Urothelium cell line (cell line): ENCODE results near the gene DLEC1.
"Not testable (repeated sequence)": the region's sequence is repeated elsewhere in the genome, so short reads cannot be mapped to it uniquely, and the experiment has no call there.

Source experiments
- DNase-seq: peaks from one replicate; pipeline ENCODE4 v3.0.0; 2011; ENCODE audit warnings: low spot score, mixed read lengths
- FAIRE-seq: peaks from 2 replicates; lab custom pipeline; 2011; peaks lifted over from hg19 to GRCh38; lab: Jason Lieb, UNC

Gene DLEC1

DNA sequence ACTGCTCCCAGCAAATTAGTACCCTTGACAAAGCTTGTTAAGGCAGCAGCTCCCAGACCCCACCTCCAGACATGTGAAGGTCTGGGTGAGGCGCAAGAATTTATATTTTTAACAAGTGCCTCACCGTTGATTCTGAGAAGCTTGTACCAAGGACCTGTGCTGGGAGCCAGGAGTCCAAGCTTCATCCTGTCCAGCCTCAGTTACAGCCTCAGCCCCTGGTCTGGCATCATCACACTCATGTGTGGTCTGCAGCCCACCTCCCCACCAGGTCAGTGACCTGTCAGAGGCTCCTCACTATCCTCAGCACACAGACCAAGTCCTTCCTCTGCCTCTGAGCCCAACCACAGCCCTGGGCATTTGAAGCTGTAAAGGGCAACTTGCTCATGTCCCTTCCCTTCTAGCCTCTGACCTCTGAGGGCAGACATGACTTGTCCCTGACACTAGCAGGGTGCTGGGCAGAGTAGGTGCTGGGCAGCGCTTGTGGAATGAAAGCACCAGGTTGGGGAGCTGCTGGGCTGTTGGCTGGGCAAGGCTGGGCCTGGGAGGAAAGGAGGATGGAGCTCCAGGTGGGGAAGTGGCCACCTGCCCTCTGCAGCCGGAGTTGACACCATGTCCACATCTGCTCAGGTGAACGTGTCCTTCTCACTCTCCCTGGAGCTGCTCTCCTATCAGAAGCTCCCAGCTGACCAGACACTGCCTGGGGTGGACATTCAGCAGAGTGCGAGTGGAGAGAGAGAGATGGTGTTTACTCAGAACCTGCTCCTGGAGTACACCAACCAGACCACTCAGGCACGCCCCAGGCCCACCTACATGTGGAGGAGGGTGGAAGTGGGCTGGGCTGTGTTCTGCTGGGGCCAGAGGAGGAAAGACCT lies 81.0 kb downstream of the DLEC1 start:
- no peak for DNase-seq
- no peak for FAIRE-seq

DNA sequence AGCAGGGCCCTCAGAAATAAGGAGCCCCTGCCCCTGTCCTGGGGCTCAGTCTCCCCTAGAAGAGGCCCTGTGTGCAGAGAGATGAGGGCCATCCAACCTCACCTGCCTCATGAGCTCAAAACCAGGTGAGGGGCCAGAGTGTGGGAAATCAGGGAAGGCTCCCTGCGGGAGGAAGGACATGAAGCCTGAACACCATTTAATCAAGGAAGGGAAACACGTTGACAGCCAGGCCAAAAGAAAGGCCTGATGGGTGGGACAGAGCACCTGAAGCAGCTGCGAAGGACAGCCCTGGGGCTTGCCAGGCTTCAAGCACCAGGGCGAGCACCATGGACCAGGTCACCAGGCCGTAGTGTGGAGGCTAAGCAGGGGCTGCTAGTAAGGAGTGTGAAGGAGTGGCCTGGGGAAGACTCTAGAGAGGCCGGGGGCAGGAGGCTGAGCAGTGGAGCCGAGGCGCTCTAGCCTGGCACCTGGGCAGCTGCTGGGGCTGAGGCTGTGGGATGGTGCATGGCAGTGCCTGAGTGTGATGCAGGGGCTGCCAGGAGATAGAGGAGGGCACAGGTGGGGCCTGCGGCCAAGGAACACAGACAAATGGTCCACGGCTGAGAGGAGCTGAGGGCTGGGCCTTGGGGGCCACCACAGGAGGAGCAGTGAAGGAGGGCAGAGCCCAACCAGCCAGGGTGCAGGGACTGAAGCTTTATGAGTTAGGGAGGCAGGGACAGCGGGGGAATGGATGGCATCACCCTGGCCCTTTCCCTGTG lies 81.9 kb downstream of the DLEC1 start:
- no peak for DNase-seq
- FAIRE-seq = no peak

DNA sequence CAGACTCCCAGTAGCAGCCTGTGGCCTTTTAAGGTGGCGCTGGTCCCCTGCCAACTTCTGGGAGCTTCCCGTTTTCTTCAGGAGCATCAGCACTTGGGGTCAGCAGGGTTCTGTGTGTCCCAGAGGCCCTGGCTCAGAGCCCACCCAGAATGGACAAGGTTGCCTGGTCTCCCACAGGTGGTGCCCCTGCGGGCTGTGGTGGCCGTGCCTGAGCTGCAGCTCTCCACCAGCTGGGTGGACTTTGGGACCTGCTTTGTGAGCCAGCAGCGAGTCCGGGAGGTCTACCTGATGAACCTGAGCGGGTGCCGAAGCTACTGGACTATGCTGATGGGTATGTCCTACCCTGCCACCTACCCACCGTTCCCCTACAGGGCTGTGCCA lies 82.4 kb downstream of the DLEC1 start:
- no peak for FAIRE-seq

GRCh38 chr3:38121832-38122461 lies 82.9 kb downstream of the DLEC1 start:
- FAIRE-seq (no peak), DNase-seq (no peak)

More for the DNA sequence above, 82.4 kb downstream of the DLEC1 start:
- DNase-seq = no peak

DNA sequence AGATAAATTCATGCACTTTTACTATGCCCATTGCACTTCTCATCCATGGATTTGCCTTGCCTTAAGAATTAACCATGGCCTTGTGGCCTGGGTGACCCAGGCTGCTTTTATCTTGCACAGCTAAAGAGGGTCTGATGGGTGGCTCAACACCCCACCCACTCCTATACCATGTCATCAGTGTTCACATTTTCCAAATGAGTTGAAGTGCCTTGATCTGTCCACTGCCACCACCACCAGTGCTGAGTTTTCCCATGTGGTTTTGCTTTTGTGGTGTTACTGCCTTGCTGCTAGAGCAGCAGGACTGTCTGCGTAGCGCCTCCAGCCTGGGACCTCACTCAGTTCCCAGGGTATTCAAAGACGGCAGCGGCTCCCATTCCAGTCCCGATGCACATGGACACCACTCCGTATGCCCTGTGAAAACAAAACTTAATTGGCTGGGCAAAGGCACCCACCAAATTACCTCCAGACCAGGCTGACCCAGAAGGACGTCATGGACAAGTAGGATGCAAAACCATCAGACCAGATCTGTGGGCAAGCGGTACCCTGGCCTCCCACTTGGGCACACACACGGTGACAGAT lies 83.8 kb downstream of the DLEC1 start:
- FAIRE-seq = no peak
- DNase-seq = no peak

DNA sequence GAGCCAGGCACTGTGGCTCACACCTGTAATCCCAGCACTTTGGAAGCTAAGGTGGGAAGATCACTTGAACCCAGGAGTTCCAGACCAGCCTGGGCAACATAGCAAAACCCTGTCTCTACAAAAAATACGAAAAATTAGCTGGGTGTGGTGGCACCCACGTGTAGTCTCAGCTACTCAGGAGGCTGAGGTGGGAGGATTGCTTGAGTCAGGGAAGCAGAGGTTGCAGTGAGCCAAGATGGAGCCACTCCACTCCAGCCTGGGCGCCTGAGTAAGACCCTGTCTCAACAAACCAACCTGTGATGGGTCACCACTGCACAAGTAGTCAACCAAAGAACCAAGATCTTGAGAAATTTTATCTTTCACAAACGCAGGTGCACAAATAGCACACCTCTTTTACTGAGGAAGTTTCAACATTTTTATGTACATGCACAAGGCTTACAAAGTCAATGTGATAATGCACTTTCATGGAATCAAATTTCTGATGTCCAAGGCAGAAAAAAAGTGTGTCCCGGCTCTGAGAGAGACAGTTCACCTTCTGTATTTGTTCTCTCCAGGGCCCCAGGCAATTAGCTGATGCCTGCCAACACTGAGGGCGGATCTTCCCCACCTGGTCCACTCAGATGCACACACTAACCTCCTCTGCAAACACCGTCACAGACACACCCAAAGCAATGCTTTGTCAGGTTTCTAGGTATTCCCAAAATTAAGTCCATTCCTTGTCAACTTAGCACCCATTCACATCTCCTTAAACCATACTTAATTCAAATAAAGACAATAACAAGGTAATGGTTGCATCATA lies 85.5 kb downstream of the DLEC1 start:
- FAIRE-seq (no peak), DNase-seq (no peak)

- FAIRE-seq (no peak), DNase-seq (no peak)
Observed at GRCh38 chr3:38125305-38126120, 86.5 kb downstream of the DLEC1 start.

DNA sequence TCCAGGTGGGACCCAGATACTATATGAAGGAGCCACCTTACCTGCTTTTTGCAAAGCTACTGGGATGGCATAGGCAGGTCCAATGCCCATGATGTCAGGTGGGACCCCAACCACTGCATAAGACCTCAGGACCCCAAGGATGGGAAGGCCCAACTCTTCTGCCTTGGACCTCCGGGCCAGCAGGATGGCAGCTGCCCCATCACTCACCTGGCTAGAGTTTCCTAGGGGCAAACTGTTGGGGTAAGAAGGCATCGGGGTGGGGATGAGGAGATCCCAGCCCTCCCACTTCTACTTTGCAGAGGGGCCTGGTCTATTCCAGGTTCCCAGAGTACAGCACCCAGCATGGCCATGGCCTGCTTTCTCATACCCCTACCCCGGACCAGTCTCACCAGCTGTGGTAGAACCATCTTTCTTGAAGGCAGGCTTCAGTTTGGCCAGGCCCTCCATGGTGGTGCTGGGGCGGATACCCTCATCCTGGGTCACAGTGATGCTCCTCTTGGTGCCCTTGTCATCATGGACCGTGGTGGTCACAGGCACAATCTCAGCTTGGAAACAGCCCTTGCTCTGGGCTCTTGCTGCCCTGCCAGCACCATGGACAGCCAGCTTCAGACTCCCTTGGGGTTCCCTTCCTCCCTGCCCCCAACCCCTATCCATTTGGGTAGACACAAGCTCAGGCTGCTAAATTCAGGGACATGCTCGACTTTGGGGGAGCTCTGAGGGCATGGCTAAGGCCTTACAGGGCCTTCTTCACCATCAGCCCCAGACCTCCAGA lies 87.3 kb downstream of the DLEC1 start:
- FAIRE-seq (no peak), DNase-seq (no peak)

- FAIRE-seq = no peak
- no peak for DNase-seq
Observed at GRCh38 chr3:38127611-38128302, 88.7 kb downstream of the DLEC1 start.

- DNase-seq (no peak), FAIRE-seq (no peak)
Observed at GRCh38 chr3:38128303-38128655, 89.3 kb downstream of the DLEC1 start.

- no peak for DNase-seq
- FAIRE-seq = no peak
Observed at GRCh38 chr3:38129058-38129457, 90.0 kb downstream of the DLEC1 start.

GRCh38 chr3:38130631-38131065 lies 91.6 kb downstream of the DLEC1 start:
- DNase-seq (no peak), FAIRE-seq (no peak)

DNA sequence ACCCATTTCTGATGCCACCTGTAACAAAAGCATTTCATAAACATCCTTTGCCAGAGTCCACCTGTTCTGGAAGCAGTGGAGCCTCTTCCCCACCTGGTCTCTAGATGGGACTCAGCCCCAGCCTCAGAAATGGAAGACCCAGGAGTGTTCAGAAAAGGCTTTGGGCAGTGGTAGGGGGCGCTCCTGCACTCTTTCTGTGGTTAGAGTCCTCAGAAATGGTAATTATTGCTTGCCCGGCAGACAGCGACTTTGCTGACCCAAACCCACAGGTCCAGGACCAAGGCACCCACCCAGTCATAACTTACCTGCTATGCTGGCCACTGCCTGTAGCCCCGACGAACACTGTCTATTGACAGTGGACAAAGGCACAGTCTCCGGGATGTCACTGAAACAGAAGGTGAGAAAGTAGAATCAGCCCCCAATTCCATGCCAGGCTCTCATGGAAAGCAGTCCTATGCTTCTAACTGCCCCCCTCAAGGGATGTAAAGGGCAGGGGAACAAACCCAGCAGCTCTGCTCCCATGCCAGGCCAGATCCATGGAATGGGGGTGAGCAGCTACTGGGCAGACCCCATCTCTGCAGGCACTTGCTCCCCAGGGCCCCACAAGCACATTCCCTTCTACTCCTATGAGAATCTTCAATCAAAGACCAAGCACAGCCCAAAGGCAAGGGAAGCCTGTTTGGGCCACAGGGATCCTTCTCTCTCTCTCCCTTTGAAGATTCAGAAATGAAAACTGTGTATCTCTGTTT lies 92.8 kb downstream of the DLEC1 start:
- no peak for DNase-seq
- no peak for FAIRE-seq

DNA sequence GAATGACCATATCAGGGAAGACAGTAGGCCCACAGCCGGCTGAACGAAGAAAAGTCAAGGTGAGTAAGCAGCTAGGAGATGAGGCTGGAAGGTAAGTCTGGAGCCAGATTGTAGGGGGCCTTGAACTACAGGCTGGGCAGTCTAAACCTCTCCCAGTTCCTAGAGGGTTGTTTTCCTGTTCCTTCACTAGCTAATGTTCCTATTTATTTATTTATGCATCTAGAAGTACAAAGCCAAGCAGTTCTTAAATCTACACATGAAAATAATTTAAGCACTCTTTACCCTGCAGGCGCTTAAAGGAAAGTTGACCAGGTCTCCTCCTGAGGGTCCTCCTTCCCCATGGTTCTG lies 94.2 kb downstream of the DLEC1 start:
- FAIRE-seq (no peak), DNase-seq (no peak)

DNA sequence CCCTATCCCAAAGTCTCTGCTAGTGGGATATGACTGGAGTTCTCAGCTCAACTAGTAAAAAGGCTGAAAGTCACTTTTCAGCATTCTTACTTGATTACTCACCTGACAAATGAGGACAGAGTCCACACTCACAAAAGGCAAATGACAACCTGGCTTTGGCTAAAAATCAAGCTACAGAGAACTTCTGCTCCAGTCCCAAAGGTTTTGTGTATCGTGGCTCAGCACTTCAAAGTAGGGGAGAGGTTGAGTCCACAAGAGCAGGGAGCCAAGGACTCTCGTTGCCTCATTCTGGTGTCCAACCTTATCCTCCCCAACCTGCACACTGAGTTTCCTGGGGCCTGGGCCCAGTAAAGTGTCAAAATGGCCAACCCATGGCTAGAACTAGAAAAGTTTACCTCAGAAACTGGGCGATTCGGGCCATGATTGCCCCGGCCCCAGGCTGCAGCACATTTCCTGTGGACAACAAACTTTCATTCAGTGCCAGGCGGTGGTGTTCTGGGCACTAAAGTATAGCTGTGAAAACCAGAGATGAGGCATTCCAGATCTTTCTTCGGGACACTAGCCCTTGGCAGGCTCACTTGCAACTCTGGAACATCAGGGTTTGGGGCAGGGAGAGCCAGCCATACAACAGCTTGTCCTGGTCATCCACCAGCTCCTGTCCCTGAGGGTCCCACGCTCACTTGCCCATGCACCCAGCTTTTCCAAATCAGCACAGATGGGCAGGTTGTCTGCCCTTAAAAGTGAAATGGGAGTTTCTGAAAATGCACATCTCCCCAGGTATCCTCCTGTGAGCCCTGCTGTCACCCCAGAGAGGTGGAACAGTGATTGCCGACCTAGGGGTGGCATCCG lies 94.8 kb downstream of the DLEC1 start:
- DNase-seq (no peak), FAIRE-seq (no peak)

- not testable (repeated sequence) for DNase-seq, FAIRE-seq
Observed at GRCh38 chr3:38134517-38135143, 95.6 kb downstream of the DLEC1 start.
